A673 (cell line): Measurements from ENCODE around the gene SUV39H2. TPM values are rescaled to one million over a fixed set of nuclear protein-coding genes. Genes with fewer than 3 reads are reported as not detected.
"Not testable (repeated sequence)": the region's sequence is repeated elsewhere in the genome, so short reads cannot be mapped to it uniquely, and the experiment has no call there.

ENCODE experiments used
- BruUV-seq: library from RNA; stranded (reverse); fragments of 400-500 nt; replicated peaks from 2 replicates; lab custom pipeline; 2021; lab: Mats Ljungman, UMichigan
- CTCF ChIA-PET: fragments of 300-600 bp; sonication (Branson Sonifier 250); formaldehyde crosslinking; loops from one replicate; lab custom pipeline; 2022; ENCODE audit warnings: antibody characterized with exemption; lab: Charles Lee
- POLR2A ChIA-PET: fragments of 300-600 bp; sonication (Branson Sonifier 250); formaldehyde crosslinking; loops from one replicate; lab custom pipeline; 2022; ENCODE audit warnings: antibody characterized with exemption; ENCODE audit not compliant: low non-redundant PET; lab: Charles Lee
- DNase-seq: peaks from one replicate; pipeline ENCODE4 v3.0.0-alpha.2; 2015; ENCODE audit warnings: low spot score
- H3K27ac ChIP-seq: fragments of 200-600 bp; sonication (generic); 2 replicates; pipeline ENCODE4 v1.5.1; 2016; ENCODE audit warnings: mixed run types, low read depth, mild to moderate bottlenecking, mixed read lengths, antibody characterized with exemption, low read length; ENCODE audit not compliant: poor library complexity, severe bottlenecking
- H3K27me3 ChIP-seq: fragments of 200-600 bp; sonication (generic); replicated peaks from 2 replicates; pipeline ENCODE4 v1.6.1; 2017; ENCODE audit warnings: mixed run types, low read depth, mild to moderate bottlenecking, mixed read lengths, antibody characterized with exemption, low read length; ENCODE audit not compliant: insufficient read depth, poor library complexity
- H3K36me3 ChIP-seq: fragments of 200-600 bp; sonication (generic); 2 replicates; pipeline ENCODE4 v1.6.1; 2016; ENCODE audit warnings: mixed run types, mild to moderate bottlenecking, mixed read lengths, antibody characterized with exemption, low read length; ENCODE audit not compliant: insufficient read depth, poor library complexity, severe bottlenecking
- H3K4me1 ChIP-seq: fragments of 200-600 bp; sonication (generic); 2 replicates; pipeline ENCODE4 v1.6.1; 2017; ENCODE audit warnings: mixed run types, mild to moderate bottlenecking, mixed read lengths, antibody characterized with exemption, low read length; ENCODE audit not compliant: insufficient read depth, poor library complexity, severe bottlenecking
- H3K4me3 ChIP-seq: fragments of 200-600 bp; sonication (generic); 2 replicates; pipeline ENCODE4 v1.5.1; 2016; ENCODE audit warnings: low read depth, mixed run types, mild to moderate bottlenecking, mixed read lengths, low read length; ENCODE audit not compliant: poor library complexity, severe bottlenecking
- H3K9me3 ChIP-seq: fragments of 200-600 bp; sonication (generic); 2 replicates; pipeline ENCODE4 v1.6.1; 2016; ENCODE audit warnings: mixed run types, low read depth, mild to moderate bottlenecking, mixed read lengths, antibody characterized with exemption, low read length; ENCODE audit not compliant: poor library complexity, severe bottlenecking
- CTCF ChIP-seq: fragments of 300-800, 200-600 bp; sonication (generic); conservative IDR thresholded peaks from 2 replicates; pipeline ENCODE4 v1.5.1; 2017; ENCODE audit warnings: low read depth, mild to moderate bottlenecking, antibody characterized with exemption, low read length, moderate library complexity, mixed read lengths
- EZH2 ChIP-seq: fragments of 200-600 bp; sonication (generic); IDR thresholded peaks from 2 replicates; pipeline ENCODE4 v1.6.1; 2017; ENCODE audit warnings: borderline replicate concordance, low read depth, mild to moderate bottlenecking, mixed read lengths, antibody characterized with exemption, low read length; ENCODE audit not compliant: poor library complexity, severe bottlenecking
- intact Hi-C: fragments of 100-400 bp; cut with micrococcal nuclease; formaldehyde crosslinking; loops from one replicate; pipeline ENCODE4 v1.10.0; 2022; ENCODE audit not compliant: unreplicated experiment
- total RNA-seq: library from RNA; stranded (reverse); gene quantifications from 2 replicates; pipeline ENCODE4 v1.2.3, GENCODE V29; 2021

The SUV39H2 gene
- total RNA-seq, 1 experiment from 2014 or later = 83.2 TPM

- DNase-seq = no peak
- no TSS peak for BruUV-seq
- ChIA-PET POLR2A (no interaction called here), CTCF (no interaction called here)
- TF ChIP-seq EZH2 = no peak
- no peak for TF ChIP-seq CTCF
- H3K9me3 ChIP-seq = no peaks in the 10 kb centered on the region
- H3K27me3 ChIP-seq = no peaks in the 10 kb centered on the region
- peaks cover 6% of the 10 kb centered on the region for H3K36me3 ChIP-seq
- intact Hi-C loops = no loop called here
- no peak overlapping the region for H3K4me3 ChIP-seq
- no peak overlapping the region for H3K27ac ChIP-seq
- peaks cover 23% of the 10 kb centered on the region for H3K4me1 ChIP-seq
Measured at GRCh38 chr10:14860791-14861190, 17.9 kb upstream of the SUV39H2 start.

- H3K36me3 ChIP-seq = peaks cover 32% of the 10 kb centered on the region
- POLR2A ChIA-PET, intact Hi-C loops, H3K4me1 ChIP-seq, DNase-seq, H3K27me3 ChIP-seq, BruUV-seq, H3K27ac ChIP-seq, H3K9me3 ChIP-seq, CTCF ChIA-PET, H3K4me3 ChIP-seq: not testable (repeated sequence)
Measured at GRCh38 chr10:14864466-14864865, 14.2 kb upstream of the SUV39H2 start.

GRCh38 chr10:14864871-14865270 is 13.8 kb upstream of the SUV39H2 start:
- H3K4me3 ChIP-seq, H3K27me3 ChIP-seq, BruUV-seq, DNase-seq, H3K9me3 ChIP-seq, intact Hi-C loops, H3K4me1 ChIP-seq, CTCF ChIA-PET, H3K27ac ChIP-seq, POLR2A ChIA-PET: not testable (repeated sequence)
- peaks cover 36% of the 10 kb centered on the region for H3K36me3 ChIP-seq

GRCh38 chr10:14873090-14873760 is 5.4 kb upstream of the SUV39H2 start:
- ChIA-PET CTCF (no interaction called here), POLR2A (no interaction called here)
- Histone ChIP-seq H3K4me3 (no peak overlapping the region), H3K4me1 (peaks cover 8% of the 10 kb centered on the region), H3K27me3 (no peaks in the 10 kb centered on the region), H3K36me3 (peaks cover 32% of the 10 kb centered on the region), H3K9me3 (no peaks in the 10 kb centered on the region), H3K27ac (no peak overlapping the region)
- DNase-seq = no peak
- intact Hi-C loops = no loop called here
- TF ChIP-seq EZH2 (no peak), CTCF (no peak)
- no TSS peak for BruUV-seq
